ENCODE data around the gene SALL3.

Gene SALL3

DNA sequence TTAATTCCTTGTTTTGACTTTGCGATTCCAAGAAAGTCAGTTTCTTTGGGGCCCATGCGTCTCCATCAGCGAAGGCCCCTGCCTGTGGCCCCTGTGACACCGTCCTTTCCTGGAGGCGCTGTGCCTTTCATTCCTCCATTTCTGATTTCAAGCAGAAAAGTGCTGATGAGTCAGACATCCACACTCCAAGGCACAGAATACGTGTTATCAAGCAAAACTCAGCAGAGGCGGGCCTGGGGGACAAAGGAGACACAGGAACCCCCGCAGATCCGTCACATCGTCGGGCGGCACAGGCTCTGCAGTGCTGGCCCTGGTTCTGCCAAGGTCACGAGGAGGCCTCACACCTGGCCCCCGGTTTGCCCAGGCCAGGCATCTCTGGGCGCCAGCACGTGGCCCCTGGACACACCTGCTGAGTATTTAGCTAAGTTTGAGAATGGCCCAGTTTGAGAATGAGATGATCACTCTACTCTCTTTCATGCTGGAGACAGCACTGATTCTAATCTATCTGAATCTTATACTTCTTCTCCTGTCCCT, 7.2 kb upstream of the SALL3 start:
- TF ChIP-seq, protein P1, sequence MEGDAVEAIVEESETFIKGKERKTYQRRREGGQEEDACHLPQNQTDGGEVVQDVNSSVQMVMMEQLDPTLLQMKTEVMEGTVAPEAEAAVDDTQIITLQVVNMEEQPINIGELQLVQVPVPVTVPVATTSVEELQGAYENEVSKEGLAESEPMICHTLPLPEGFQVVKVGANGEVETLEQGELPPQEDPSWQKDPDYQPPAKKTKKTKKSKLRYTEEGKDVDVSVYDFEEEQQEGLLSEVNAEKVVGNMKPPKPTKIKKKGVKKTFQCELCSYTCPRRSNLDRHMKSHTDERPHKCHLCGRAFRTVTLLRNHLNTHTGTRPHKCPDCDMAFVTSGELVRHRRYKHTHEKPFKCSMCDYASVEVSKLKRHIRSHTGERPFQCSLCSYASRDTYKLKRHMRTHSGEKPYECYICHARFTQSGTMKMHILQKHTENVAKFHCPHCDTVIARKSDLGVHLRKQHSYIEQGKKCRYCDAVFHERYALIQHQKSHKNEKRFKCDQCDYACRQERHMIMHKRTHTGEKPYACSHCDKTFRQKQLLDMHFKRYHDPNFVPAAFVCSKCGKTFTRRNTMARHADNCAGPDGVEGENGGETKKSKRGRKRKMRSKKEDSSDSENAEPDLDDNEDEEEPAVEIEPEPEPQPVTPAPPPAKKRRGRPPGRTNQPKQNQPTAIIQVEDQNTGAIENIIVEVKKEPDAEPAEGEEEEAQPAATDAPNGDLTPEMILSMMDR (IDR thresholded peaks at IDR 0.05; ENCODE audit: insufficient read depth, low read length) = no peak
- no peak for TF ChIP-seq POLR2AphosphoS5 (IDR thresholded peaks at IDR 0.05; ENCODE audit: low read depth)
- TF ChIP-seq, protein P2, sequence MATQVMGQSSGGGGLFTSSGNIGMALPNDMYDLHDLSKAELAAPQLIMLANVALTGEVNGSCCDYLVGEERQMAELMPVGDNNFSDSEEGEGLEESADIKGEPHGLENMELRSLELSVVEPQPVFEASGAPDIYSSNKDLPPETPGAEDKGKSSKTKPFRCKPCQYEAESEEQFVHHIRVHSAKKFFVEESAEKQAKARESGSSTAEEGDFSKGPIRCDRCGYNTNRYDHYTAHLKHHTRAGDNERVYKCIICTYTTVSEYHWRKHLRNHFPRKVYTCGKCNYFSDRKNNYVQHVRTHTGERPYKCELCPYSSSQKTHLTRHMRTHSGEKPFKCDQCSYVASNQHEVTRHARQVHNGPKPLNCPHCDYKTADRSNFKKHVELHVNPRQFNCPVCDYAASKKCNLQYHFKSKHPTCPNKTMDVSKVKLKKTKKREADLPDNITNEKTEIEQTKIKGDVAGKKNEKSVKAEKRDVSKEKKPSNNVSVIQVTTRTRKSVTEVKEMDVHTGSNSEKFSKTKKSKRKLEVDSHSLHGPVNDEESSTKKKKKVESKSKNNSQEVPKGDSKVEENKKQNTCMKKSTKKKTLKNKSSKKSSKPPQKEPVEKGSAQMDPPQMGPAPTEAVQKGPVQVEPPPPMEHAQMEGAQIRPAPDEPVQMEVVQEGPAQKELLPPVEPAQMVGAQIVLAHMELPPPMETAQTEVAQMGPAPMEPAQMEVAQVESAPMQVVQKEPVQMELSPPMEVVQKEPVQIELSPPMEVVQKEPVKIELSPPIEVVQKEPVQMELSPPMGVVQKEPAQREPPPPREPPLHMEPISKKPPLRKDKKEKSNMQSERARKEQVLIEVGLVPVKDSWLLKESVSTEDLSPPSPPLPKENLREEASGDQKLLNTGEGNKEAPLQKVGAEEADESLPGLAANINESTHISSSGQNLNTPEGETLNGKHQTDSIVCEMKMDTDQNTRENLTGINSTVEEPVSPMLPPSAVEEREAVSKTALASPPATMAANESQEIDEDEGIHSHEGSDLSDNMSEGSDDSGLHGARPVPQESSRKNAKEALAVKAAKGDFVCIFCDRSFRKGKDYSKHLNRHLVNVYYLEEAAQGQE (IDR thresholded peaks at IDR 0.05; ENCODE audit: insufficient replicate concordance, low read depth) = no peak
- TF ChIP-seq GABPA (IDR thresholded peaks at IDR 0.05; ENCODE audit: low read depth) = no peak
- TF ChIP-seq SPI1 (IDR thresholded peaks at IDR 0.05; ENCODE audit: borderline replicate concordance, low read depth) = no peak
- Histone ChIP-seq H3K4me3 (replicated peaks; ENCODE audit: insufficient read depth, low read length) (no peak overlapping the region), H3K27me3 (ENCODE audit: insufficient read depth, poor library complexity, severe bottlenecking) (peaks cover 58% of the 10 kb centered on the region), H3K27ac (replicated peaks) (no peak overlapping the region)
- no peak for DNase-seq (ENCODE audit: low read depth in 1 of 2, low spot score in 1 of 2)

DNA sequence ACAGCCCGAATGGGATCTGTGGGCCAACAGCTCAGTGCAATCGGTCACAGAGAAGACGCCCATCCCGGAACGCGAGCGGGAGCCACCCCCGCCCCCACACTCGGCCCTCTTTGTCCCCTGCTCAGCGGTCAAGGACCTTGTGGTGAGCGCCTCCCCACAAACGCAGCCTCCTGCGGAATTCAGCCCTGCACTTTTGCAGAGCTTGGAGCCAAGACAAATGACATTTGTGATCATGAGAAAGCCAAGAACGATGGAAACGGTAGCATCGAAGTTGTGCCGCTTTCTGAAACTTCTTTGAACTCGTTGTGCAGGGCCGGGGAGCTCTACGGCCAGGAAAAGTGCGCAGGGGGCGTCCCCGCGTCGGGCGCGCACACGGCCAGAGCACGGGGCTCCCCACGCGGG, 6.7 kb upstream of the SALL3 start:
- TF ChIP-seq GABPA (IDR thresholded peaks at IDR 0.05; ENCODE audit: low read depth) (no peak), SPI1 (IDR thresholded peaks at IDR 0.05; ENCODE audit: borderline replicate concordance, low read depth) (no peak), POLR2AphosphoS5 (IDR thresholded peaks at IDR 0.05; ENCODE audit: low read depth) (no peak)
- TF ChIP-seq, protein P2 (IDR thresholded peaks at IDR 0.05; ENCODE audit: insufficient replicate concordance, low read depth) = no peak
- TF ChIP-seq, protein P1 (IDR thresholded peaks at IDR 0.05; ENCODE audit: insufficient read depth, low read length) = no peak
- DNase-seq (ENCODE audit: low read depth in 1 of 2, low spot score in 1 of 2) = no peak
- no peak overlapping the region for H3K27ac ChIP-seq (replicated peaks)
- H3K27me3 ChIP-seq (ENCODE audit: insufficient read depth, poor library complexity, severe bottlenecking) = peaks cover 63% of the 10 kb centered on the region
- H3K4me3 ChIP-seq (replicated peaks; ENCODE audit: insufficient read depth, low read length) = no peak overlapping the region

DNA sequence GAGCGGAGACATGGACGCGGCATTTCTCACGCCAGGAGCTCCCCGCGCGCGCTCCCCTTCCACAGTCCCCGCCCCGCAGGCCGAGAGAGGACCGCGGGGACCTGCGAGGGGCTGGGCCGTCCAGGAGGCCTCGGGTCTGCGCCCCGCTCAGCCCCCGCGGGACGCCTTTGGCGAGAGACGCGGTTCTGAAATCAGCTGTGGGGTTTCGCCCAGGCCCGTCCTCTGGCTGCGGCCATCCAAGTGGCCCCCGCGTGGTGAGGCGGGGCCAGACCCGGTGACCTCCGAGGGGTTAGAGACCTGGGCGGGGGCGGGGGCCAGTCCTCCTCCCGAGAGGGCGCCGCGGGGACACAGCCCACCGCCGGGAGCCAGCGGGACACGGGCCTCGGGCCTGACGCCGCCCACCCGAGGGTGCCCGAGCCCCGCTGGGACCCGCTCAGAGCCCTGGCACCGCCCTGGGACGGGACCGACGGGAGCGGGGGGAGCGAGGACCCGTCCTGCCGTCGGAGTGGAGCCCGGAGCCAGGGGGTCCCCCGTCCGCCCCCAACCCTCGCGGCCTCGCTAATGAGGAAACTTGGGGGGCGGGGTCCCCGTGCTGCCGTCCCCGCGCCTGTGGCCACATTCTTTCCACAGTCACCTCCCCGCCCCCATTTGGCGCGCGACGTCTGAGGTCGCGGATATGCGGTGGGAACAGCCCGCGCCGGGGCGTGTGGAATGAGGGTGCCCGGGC, 6.1 kb upstream of the SALL3 start:
- H3K4me3 ChIP-seq (replicated peaks; ENCODE audit: insufficient read depth, low read length) = no peak overlapping the region
- DNase-seq (ENCODE audit: low read depth in 1 of 2, low spot score in 1 of 2) = no peak
- TF ChIP-seq SPI1 (IDR thresholded peaks at IDR 0.05; ENCODE audit: borderline replicate concordance, low read depth) (no peak), GABPA (IDR thresholded peaks at IDR 0.05; ENCODE audit: low read depth) (no peak), POLR2AphosphoS5 (IDR thresholded peaks at IDR 0.05; ENCODE audit: low read depth) (no peak)
- TF ChIP-seq, protein P2 (IDR thresholded peaks at IDR 0.05; ENCODE audit: insufficient replicate concordance, low read depth) = no peak
- TF ChIP-seq, protein P1 (IDR thresholded peaks at IDR 0.05; ENCODE audit: insufficient read depth, low read length) = no peak
- H3K27ac ChIP-seq (replicated peaks) = no peak overlapping the region
- peaks cover 66% of the 10 kb centered on the region for H3K27me3 ChIP-seq (ENCODE audit: insufficient read depth, poor library complexity, severe bottlenecking)

Measured in HL-60 (cell line).